ENCODE results near the gene CRABP2.

DNA sequence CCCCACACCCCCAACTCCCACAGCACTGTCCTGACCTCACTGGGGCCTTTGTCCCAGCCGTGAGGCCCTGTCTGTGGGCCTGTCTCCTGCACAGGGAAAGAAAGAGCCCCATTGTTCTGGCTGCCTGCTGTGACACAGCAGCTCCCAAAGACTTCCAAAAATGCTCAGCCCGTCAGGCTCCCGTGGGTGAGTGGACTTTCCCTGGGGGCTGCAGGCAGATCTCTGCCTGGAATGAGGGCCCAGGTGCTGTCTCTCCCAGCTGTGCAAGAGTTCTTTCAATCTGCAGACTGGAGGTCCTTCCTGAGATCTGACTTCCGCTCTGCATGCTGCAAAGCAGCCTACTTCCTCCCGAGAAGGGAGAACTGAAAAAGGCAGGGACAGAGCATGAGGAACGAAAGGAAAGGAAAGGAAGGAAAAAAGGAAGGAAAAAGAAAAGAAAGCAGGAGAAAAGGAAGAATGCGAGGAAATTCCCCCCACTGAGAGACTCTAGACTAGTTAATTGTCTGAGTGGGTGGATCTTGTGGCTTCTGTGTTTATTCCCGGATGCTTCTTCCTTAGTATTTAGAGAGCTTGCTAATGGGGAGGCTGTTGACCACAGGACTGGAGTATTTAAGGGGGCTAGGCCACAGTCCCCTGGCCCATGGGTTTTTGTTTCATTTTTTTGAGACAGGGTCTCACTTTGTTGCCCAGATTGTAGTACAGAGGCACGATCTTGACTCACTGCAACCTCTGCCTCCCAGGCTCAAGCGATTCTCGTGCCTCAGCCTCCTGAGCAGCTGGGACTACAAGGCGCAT is 43.2 kb downstream of the CRABP2 start:
- TF ChIP-seq RAD21 (conservative IDR thresholded peaks at IDR 0.05 in 1 of 2, IDR thresholded peaks at IDR 0.05 in 1 of 2) (no peak), CTCF (IDR thresholded peaks at IDR 0.05) (no peak), FOSL2 (IDR thresholded peaks at IDR 0.05) (no peak), FOSL2 (CRISPR knock-in tag; IDR thresholded peaks at IDR 0.05) (no peak)
